Measurements from ENCODE around the gene CEMIP2.

The CEMIP2 gene

DNA sequence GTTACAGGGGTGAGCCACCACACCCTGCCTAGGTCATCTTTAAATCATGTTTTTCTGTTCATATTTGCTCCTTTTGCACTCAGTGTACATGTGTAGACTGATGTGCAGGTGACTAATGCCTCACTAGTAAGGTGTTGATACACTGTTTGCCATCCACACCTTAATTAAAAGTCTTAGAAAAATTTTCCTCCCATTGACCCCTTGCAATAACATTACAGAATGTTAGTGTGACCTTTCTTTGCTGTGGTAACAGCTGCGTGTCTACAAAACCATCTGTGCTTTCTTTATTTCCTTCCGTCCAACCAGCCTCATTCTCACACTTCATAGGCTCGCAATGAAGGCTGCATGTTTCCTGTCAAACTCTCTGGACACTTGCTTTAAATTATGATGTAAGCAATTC, 6.6 kb upstream of the CEMIP2 start:
- DNase-seq (ENCODE audit: low read depth), result no peak

GRCh38 chr9:71772726-71773125, 4.4 kb upstream of the CEMIP2 start:
- DNase-seq (ENCODE audit: low read depth), result no peak

DNA sequence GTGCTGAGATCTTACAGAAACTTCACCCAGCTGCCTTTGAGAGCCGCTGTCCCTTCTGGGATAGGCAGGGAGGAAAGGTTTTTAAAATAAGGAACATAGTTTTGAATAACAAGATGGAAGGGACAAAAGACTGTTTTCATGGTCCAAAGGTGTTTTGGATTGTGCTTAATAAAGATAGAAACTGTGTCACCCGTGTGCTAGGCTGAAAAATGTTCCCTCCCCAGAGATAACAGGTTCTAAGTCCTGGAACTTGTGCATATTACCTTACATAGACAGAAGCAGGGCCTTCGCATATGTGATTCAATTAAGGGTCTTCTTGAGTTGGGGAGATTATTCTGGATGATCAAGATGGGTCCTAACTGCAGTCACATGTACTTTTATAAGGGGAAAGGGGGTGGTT, 1.9 kb upstream of the CEMIP2 start:
- no peak for DNase-seq (ENCODE audit: low read depth)

- peak; percentile 43 for DNase-seq (ENCODE audit: low read depth)
Measured at GRCh38 chr9:71769175-71770161, 1.2 kb upstream of the CEMIP2 start.

GRCh38 chr9:71767776-71768321, 464 bp downstream of the CEMIP2 start:
- DNase-seq (ENCODE audit: low read depth), result no peak

DNA sequence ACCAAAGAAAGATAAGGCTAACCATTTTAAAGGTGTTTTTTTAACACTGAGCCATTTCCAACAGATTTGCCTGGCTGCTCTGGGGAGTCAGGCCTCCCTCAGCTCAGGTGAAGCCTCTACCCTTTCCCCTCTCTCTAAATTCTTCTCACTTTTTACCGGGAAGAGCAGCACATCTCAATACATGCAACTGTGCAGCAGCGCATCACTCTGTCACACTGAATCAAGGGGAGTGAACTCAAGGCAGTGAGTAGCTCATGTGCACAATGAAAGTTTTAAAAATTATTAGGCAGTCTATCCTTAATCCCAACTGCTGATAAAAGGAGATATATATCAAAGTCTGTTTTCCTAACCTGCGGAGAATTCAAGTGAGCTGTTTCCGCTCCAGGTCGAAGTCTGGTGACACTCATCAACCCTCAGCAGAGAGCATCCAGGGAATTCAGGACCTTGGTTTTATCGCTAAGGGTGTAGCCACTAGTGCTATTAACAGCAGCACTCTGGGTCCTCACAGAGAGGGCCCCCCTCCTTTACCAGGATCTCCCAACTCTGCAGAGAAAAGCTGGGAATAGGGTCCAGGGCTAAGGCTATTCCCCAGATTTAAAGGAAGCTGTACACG, 1.0 kb downstream of the CEMIP2 start:
- no peak for DNase-seq (ENCODE audit: low read depth)

DNA sequence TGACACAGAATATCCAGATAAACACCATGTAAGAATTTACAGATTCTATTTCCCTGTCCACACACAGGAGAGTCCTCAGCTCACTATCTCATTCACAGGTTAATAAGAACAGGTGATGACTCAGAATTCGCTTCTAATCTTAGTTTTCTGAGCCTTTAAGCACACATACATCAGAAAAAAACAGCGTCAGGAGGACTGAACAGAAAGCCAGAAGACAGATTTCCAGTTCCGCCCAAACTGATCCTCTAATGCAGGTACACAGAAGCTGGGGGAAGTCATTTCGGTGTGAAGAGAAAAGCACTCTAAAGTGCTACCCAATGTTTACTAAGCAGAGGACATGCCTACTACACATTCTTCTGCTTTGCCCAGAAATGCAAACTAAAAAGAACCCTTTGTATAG, 1.6 kb downstream of the CEMIP2 start:
- DNase-seq (ENCODE audit: low read depth), result no peak

GRCh38 chr9:71765693-71766092, 2.6 kb downstream of the CEMIP2 start:
- DNase-seq (ENCODE audit: low read depth), result no peak

- no peak for DNase-seq (ENCODE audit: low read depth)
Measured at GRCh38 chr9:71764891-71765290, 3.4 kb downstream of the CEMIP2 start.

- no peak for DNase-seq (ENCODE audit: low read depth)
Measured at GRCh38 chr9:71764463-71764862, 3.9 kb downstream of the CEMIP2 start.

DNA sequence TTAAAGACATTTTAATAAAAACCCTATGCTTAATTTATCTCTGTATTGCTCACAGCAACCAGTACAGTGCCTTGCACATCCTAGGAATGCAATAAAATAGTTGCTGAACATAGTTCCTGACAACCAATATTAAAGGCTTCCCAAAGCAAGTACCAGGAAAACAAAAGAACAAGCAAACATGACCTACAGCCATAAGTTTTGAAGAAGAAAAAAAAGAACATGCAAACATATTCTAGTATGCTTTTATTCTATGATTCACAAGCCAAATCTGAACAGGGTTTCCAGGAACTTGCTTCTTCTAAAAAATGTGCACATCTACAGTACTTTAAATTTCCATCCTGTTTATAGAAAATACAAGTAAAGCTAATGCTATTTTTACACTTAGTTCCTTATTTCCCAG, 4.5 kb downstream of the CEMIP2 start:
- DNase-seq (ENCODE audit: low read depth), result peak; percentile 54

DNA sequence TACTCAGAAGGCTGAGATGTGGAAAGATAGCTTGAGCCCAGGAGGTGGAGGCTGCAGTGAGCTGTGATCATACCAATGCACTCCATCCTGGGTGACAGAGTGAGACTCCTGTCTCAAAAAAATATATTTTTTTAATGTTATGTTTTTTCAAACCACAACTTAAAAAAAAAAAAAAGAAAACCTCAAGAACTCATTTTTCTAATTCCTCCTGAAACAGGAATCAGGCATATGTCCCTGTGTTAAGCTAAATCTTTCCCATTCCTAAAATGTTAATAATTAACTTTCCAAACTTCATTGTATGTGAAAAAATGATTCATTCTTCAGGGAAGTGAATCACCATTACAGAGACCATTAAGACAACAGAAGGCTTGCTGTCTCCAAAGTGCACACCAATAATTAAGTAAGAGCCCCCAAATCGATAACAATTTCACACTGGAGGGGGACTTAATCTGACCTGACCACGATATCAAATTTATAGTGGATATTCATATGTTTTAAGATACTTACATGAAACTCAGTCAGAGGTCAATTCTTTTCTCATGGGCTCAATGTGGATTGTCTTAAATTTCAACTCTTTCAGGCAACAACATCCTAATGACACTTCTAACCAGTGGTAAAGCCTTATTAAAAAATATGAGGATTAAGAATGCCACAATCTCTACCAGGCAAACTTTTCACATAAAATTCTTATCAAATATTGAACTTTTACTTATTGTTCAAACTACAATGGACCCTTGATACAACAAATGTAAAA, 5.2 kb downstream of the CEMIP2 start:
- DNase-seq (ENCODE audit: low read depth), result peak; percentile 62

DNA sequence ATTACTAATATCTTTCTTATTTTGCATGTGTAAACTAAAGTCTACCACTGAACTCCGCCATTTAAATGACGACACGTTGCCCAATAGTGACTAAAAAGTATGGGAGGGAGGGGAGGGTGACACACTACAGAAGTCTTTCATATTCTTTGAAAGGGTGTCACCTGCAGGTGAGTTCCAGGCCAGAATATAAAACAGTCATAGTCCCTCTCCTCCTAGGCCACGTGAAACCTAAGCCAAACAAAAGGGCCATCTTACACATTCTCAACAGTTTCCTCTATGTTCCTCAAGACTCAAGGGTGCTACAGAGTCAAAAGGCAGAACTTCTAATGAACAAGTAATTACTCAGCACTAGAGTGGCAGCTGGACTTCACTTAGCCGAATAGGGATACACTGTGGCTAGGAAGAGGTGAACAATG, 6.4 kb downstream of the CEMIP2 start:
- no peak for DNase-seq (ENCODE audit: low read depth)

GRCh38 chr9:71760901-71761300, 7.4 kb downstream of the CEMIP2 start:
- DNase-seq (ENCODE audit: low read depth), result no peak

DNA sequence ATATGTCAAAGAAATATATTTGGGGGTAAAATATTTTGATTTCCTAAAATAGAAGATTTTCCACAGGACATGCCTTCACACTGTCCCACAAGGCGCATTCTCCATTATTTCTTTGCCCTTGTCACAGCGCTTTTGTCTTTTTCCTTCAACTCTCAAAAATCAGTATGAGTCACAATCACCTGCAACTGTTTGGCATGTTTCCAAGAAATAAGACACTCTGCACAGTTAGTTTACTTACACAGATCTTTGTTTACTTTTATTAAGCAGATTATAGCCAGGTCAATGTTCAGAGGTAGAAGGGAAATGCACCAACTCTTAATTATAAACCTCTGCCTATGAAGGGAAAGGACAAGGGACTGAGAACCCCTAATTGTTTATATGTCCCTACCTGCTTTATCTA, 9.5 kb downstream of the CEMIP2 start:
- DNase-seq (ENCODE audit: low read depth), result no peak

DNA sequence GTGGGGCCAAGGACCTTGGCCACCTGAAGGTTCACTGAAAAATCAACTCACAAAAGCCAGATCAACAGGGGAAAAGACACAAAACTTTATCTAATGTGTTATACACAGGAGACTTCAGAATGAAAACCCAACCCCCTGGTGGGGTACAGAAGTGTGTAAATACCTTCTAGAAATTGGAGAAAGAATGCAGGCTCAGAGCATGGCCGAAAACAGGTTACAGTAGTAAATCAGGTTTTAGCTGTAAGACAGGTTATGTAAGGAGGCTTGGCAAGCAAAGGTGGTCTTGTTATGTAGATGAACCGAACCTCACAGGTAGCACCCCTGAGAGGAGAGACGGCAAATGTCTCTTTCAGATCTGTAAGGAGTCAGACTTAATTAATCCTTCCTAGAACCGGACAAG, 10.0 kb downstream of the CEMIP2 start:
- no peak for DNase-seq (ENCODE audit: low read depth)

- no peak for DNase-seq (ENCODE audit: low read depth)
Measured at GRCh38 chr9:71756753-71757152, 11.6 kb downstream of the CEMIP2 start.

GRCh38 chr9:71755869-71756268, 12.4 kb downstream of the CEMIP2 start:
- DNase-seq (ENCODE audit: low read depth), result no peak

- no peak for DNase-seq (ENCODE audit: low read depth)
Measured at GRCh38 chr9:71755230-71755629, 13.1 kb downstream of the CEMIP2 start.

GRCh38 chr9:71754151-71754550, 14.2 kb downstream of the CEMIP2 start:
- DNase-seq (ENCODE audit: low read depth), result no peak

DNA sequence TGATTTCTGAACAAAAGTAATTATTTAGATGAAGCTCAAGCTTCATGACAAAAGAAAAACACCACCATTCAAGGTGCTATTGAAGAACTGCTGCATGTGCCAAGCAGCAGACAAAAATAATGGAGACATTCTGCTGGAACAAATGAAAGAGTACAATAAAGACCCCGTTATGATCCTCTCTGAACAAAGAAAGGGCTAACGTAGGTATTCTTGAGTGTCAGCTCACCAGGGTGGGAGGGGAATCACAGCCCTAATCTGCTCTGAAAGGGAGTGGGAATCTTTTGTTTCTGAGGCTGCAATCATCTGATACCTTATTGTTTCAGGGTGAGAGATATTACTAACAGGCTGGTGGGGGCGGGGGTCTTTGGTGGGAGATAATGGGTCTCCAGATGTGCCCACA, 15.4 kb downstream of the CEMIP2 start:
- no peak for DNase-seq (ENCODE audit: low read depth)

GRCh38 chr9:71752352-71752751, 16.0 kb downstream of the CEMIP2 start:
- DNase-seq (ENCODE audit: low read depth), result no peak
